Fibroblast of gingiva (primary cell): ENCODE results near the gene MED27.
"Not testable (repeated sequence)": the region's sequence is repeated elsewhere in the genome, so short reads cannot be mapped to it uniquely, and the experiment has no call there.

Experiments
- DNase-seq: peaks from one replicate; pipeline ENCODE4 v3.0.0-alpha.2; 2011; ENCODE audit warnings: low read depth

MED27 gene

GRCh38 chr9:132018957-132019405 lies 60.7 kb downstream of the MED27 start:
- DNase-seq = no peak

DNA sequence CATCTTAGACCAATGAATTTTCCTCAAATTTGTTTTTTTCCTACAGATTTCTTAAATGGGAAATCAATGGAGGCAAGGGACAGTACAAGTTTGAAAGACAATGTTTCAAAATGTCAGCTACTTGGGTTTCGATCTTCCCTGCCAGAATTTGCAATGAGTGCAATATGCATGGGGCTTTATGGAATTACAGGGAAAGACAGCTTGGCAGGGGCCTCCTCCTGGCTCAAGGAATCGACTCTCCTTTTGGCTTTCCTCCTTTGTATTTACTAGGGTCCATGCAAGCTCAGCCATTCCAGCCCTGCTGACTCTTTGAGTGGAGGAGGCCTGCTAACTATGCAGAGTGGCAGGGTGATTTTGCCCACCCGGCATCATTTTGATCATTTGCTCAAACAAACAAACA lies 63.2 kb downstream of the MED27 start:
- no peak for DNase-seq

GRCh38 chr9:132015866-132016265 lies 63.8 kb downstream of the MED27 start:
- no peak for DNase-seq

GRCh38 chr9:132014218-132014805 lies 65.4 kb downstream of the MED27 start:
- DNase-seq = no peak

- DNase-seq = no peak
These were observed 66.8 kb downstream of the MED27 start for GRCh38 chr9:132012704-132013357.

- no peak for DNase-seq
These were observed 67.8 kb downstream of the MED27 start for GRCh38 chr9:132011896-132012295.

DNA sequence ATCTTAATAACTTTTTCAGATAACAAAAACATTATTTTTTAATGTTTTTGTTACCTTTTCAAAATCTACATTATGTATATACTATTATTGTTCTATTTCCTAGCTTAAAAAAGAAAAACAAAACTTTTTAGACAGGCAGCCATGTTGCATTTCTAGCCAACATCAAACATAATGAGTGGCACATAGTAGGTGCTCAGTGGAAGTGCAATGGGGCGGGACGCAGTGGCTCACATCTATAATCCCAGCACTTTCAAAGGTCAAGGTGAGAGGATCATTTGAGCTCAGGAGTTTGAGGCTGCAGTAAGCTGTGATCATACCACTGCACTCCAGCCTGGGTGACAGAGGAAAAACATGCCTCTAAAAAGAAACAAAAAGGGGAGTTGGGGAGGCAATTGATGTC lies 68.4 kb downstream of the MED27 start:
- DNase-seq = no peak

GRCh38 chr9:132010201-132010600 lies 69.5 kb downstream of the MED27 start:
- not testable (repeated sequence) for DNase-seq

- no peak for DNase-seq
These were observed 70.5 kb downstream of the MED27 start for GRCh38 chr9:132008855-132009812.

- DNase-seq = peak; percentile 44
These were observed 71.4 kb downstream of the MED27 start for GRCh38 chr9:132008184-132008803.

DNA sequence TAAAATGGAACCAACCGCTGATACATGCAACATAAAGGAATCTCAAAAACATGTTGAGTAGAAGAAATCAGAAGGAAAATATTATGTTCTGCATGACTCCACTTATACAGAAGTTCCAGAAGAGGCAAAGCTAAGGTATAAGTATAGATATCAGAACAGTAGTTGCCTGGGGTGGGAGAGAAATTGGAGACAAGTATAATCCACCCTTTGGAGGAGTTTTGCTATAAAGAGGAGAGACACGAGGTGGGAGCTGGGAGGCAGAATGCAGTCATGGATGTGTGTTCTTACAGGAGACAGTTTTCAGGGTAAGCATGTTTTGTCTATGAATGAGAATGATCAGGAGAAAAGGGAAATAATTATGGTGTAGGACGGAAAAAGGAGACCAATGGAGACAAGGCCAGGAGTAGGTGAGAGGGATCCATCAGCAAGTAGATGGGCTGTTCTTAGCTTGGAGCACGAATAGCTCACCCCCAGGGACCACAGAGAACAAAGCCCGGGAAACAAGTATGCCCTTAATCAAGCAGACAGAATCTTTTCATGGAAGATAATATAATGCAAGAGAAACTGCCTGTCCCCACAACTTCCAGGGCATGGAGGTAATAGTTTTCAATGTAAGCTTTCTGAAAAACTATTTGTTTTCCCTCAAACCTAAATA lies 72.2 kb downstream of the MED27 start:
- no peak for DNase-seq

DNA sequence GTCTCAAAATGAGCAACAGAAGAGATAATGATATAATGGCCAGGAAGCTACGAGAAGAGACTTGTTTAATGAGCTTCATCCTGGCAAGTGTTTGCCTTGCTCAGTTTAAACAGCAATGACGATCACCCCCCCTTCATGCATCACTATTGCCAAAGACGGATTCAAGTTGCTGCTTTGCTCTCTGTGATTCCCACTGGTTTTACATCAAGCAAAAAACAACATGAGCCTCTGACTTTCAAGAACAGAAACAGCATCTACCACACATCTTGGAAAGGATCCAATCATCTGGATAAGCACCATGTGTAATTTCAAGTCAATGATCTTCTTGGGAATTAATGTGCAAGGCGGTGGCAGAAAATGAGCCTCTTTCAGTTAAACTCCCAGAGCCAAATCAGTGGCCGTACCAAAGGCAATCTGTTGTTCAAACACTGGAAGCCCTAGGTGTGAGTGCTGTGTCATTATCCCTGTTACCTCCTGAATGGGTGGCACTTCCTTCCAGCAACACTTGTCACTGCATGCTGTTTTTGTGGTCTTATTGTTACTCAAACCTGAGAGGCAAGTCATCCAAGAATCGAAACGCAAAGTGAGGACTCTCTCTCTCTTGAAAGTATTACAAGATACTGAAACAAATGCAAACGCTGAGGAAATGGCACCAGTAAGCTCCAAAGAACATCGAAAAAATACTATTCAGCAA lies 72.8 kb downstream of the MED27 start:
- peak; percentile 81 for DNase-seq

DNA sequence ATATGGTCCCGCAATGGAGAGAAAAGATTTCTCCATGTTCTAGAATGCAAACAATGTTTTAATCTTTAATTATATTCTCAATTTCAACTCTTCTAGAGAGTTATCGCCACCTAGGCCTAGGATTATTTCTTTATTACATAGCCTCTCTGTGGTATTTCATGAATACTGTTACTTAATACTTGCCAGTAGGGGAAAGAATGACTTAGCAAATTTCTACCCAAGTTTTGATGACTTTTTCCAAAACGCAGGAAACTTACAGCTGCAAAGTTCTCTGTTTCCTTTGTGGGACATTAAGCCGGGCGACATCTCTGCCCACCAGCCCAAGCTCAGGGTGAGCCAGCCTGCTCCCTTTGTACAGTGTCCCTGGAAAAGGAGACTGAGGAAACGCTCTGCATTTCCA lies 73.8 kb downstream of the MED27 start:
- DNase-seq = peak; percentile 55

DNA sequence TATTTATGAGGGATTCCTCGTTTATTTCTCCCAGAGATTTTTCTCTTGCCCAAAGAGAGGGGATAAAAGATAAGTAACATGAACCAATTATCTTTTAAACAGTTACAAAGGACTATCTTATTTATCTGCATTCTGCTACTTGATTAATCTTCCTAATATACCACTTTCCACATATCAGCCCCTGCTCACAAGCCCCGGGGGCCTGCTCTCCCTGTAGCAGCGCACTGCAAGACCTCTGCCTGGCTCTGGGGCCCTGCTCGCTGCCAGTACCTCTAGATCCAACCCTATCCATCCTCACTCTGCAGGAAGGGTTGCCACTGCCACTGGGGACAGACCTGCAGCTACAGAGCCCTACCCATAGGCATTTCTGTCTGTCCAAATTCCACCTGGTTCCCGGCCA lies 75.3 kb downstream of the MED27 start:
- DNase-seq = no peak

- no peak for DNase-seq
These were observed 75.8 kb downstream of the MED27 start for GRCh38 chr9:132003896-132004295.

DNA sequence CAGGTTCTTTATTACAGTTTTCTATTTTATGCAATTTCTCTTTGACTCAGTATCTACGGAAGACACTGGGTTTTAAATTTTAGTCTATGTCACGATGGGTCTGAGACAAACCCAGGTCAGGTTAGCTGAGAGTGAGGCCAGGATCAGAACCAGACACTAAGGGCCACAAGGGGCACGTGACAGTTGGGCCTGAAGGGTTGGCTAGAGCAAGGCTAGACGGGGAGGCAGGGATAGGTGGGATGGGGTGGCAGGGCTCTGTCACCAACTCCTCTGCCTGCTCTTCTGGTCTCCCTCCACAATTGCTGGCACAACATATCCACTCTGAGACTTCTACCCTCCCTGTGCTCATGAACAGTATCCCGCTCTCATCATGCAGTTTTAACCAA lies 76.4 kb downstream of the MED27 start:
- DNase-seq = no peak

DNA sequence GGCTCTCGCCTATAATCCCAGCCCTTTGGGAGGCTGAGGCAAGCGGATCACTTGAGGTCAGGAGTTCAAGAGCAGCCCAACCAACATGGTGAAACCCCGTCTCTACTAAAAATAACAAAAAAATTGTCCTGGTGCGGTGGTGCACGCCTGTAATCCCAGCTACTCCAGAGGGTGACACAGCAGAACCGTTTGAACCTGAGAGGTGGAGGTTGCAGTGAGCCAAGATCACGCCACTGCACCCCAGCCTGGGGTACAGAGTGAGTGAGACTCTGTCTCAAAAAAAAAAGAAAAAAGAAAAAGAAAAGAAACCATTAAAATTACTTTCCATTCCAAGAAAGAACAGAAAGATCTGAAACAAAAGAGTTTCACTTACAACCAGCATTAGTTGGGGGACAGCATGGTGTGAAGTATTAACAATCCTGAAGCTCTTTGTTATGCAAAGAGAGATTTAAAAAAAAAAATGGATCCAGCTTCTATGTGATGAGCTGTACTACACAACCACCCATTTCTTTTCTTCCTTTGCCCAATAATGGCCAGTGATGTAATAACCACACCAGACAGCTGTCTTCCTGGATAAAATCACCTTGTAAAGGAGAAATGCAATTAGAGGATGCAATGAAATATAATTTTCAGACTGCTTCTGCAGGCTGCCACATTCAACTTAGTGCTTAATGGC lies 76.9 kb downstream of the MED27 start:
- no peak for DNase-seq

DNA sequence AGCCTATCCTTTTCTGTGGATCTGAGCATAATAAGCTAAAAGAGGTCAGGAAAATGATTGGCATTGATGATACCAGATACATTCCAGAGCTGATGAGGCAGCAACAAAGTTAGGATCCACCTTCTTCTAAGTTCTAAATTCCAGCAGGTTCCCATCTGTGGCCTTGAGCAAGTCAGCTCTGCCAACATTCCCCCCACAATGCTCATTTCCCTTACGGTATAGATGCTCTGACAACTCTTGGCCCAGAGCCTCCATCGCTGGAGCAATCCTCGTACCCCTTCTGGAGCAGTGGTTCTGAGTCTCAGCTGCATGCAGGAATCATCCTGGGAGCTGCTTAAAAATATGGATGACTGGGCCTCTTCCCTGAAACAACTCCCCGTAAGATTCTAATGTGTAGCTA lies 78.1 kb downstream of the MED27 start:
- DNase-seq = no peak

- no peak for DNase-seq
These were observed 79.0 kb downstream of the MED27 start for GRCh38 chr9:132000659-132001058.

- peak; percentile 17 for DNase-seq
These were observed 79.7 kb downstream of the MED27 start for GRCh38 chr9:131999692-132000551.
